ENCODE measurements around the gene ZNF814.
"Not testable (repeated sequence)": the region's sequence is repeated elsewhere in the genome, so short reads cannot be mapped to it uniquely, and the experiment has no call there.

The ZNF814 gene

GRCh38 chr19:57888560-57889231 lies at the start of gene ZNF814:
TSS of gene ZNF814 (minus strand) at chr19:57889037. CDS start at chr19:57888802, 235 bp downstream.
- DNase-seq (ENCODE audit: low spot score) = peak; percentile 59

- DNase-seq (ENCODE audit: low spot score) = no peak
Observed at GRCh38 chr19:57935731-57936130, 46.9 kb upstream of the ZNF814 start.

GRCh38 chr19:57934820-57935665 lies 46.2 kb upstream of the ZNF814 start, which contains the start of gene ZNF418:
TSS of gene ZNF418 (minus strand) at chr19:57935402. CDS start at chr19:57933822, 1,580 bp downstream.
- peak; percentile 70 for DNase-seq (ENCODE audit: low spot score)

GRCh38 chr19:57927587-57927986 lies 38.8 kb upstream of the ZNF814 start:
- DNase-seq (ENCODE audit: low spot score) = no peak

GRCh38 chr19:57916168-57916995 lies 27.5 kb upstream of the ZNF814 start, which contains the start of gene ZNF417:
TSS of gene ZNF417 (minus strand) at chr19:57916592. CDS start at chr19:57916411, 181 bp downstream.
- DNase-seq (ENCODE audit: low spot score) = peak; percentile 91

- DNase-seq (ENCODE audit: low spot score) = no peak
Observed at GRCh38 chr19:57914531-57914930, 25.7 kb upstream of the ZNF814 start.

- no peak for DNase-seq (ENCODE audit: low spot score)
Observed at GRCh38 chr19:57907394-57907793, 18.6 kb upstream of the ZNF814 start.

- no peak for DNase-seq (ENCODE audit: low spot score)
Observed at GRCh38 chr19:57905258-57905657, 16.4 kb upstream of the ZNF814 start.

GRCh38 chr19:57903618-57904184 lies 14.9 kb upstream of the ZNF814 start:
- DNase-seq (ENCODE audit: low spot score) = no peak

GRCh38 chr19:57900311-57900710 lies 11.5 kb upstream of the ZNF814 start:
- no peak for DNase-seq (ENCODE audit: low spot score)

- peak; percentile 16 for DNase-seq (ENCODE audit: low spot score)
Observed at GRCh38 chr19:57890706-57891105, 1.9 kb upstream of the ZNF814 start.

GRCh38 chr19:57888107-57888559 lies 704 bp downstream of the ZNF814 start:
- DNase-seq (ENCODE audit: low spot score) = no peak

- DNase-seq (ENCODE audit: low spot score) = no peak
Observed at GRCh38 chr19:57887195-57887941, 1.5 kb downstream of the ZNF814 start.

- DNase-seq (ENCODE audit: low spot score) = no peak
Observed at GRCh38 chr19:57886046-57886445, 2.8 kb downstream of the ZNF814 start.

- DNase-seq (ENCODE audit: low spot score) = not testable (repeated sequence)
Observed at GRCh38 chr19:57873883-57874799, 14.7 kb downstream of the ZNF814 start.

GRCh38 chr19:57872450-57872849 lies 16.4 kb downstream of the ZNF814 start:
- no peak for DNase-seq (ENCODE audit: low spot score)

GRCh38 chr19:57870225-57870624 lies 18.6 kb downstream of the ZNF814 start:
- DNase-seq (ENCODE audit: low spot score) = no peak

- DNase-seq (ENCODE audit: low spot score) = not testable (repeated sequence)
Observed at GRCh38 chr19:57869655-57870054, 19.2 kb downstream of the ZNF814 start.

GRCh38 chr19:57867868-57868492 lies 20.9 kb downstream of the ZNF814 start:
- DNase-seq (ENCODE audit: low spot score) = no peak
